WTC11 (cell line): ENCODE results near the gene PXYLP1.
A peak's percentile ranks its signal among the peaks of the same experiment; 100 is the strongest.

Source experiments
- ATF2 ChIP-seq: sonication (generic); formaldehyde crosslinking; IDR thresholded peaks from 2 replicates; pipeline ENCODE4 v1.8.1; 2022; ENCODE audit warnings: low read depth, missing genetic modification reagents, borderline replicate concordance
- NFYB ChIP-seq: sonication (generic); formaldehyde crosslinking; conservative IDR thresholded peaks from 2 replicates; pipeline ENCODE4 v1.8.0; 2022; ENCODE audit warnings: low read depth, missing genetic modification reagents
- PRDM15 ChIP-seq: sonication (generic); formaldehyde crosslinking; IDR thresholded peaks from 2 replicates; pipeline ENCODE4 v1.8.0; 2022; ENCODE audit warnings: missing genetic modification reagents
- SP1 ChIP-seq: sonication (generic); formaldehyde crosslinking; conservative IDR thresholded peaks from 2 replicates; pipeline ENCODE4 v1.8.1; 2022; ENCODE audit warnings: missing genetic modification reagents
- TCF7 ChIP-seq: sonication (generic); formaldehyde crosslinking; IDR thresholded peaks from 2 replicates; pipeline ENCODE4 v1.8.0; 2022; ENCODE audit warnings: mild to moderate bottlenecking, low read depth, missing genetic modification reagents, moderate library complexity
- TEAD1 ChIP-seq: sonication (generic); formaldehyde crosslinking; IDR thresholded peaks from 2 replicates; pipeline ENCODE4 v1.8.0; 2022; ENCODE audit warnings: mild to moderate bottlenecking, missing genetic modification reagents
- ZNF138 ChIP-seq: sonication (generic); formaldehyde crosslinking; conservative IDR thresholded peaks from 2 replicates; pipeline ENCODE4 v1.8.1; 2022; ENCODE audit warnings: mild to moderate bottlenecking, moderate library complexity, missing genetic modification reagents
- ZNF232 ChIP-seq: sonication (generic); formaldehyde crosslinking; IDR thresholded peaks from 2 replicates; pipeline ENCODE4 v1.8.0; 2022; ENCODE audit warnings: mild to moderate bottlenecking, missing genetic modification reagents
- ZNF317 ChIP-seq: sonication (generic); formaldehyde crosslinking; IDR thresholded peaks from 2 replicates; pipeline ENCODE4 v1.8.1; 2023; ENCODE audit warnings: low read depth, mild to moderate bottlenecking, moderate library complexity, missing genetic modification reagents, borderline replicate concordance
- TF ChIP-seq, protein P1 (sequence below): fragments of 200-600 bp; IDR thresholded peaks from 2 replicates; pipeline ENCODE4 v1.8.0; 2022; ENCODE audit warnings: antibody characterized with exemption
- TF ChIP-seq, protein P2 (sequence below): sonication (generic); formaldehyde crosslinking; IDR thresholded peaks from 2 replicates; pipeline ENCODE4 v1.8.1; 2023; ENCODE audit warnings: mild to moderate bottlenecking, missing genetic modification reagents, moderate library complexity
- TF ChIP-seq, protein P3 (sequence below): sonication (generic); formaldehyde crosslinking; IDR thresholded peaks from 2 replicates; pipeline ENCODE4 v1.8.0; 2022; ENCODE audit warnings: mild to moderate bottlenecking, missing genetic modification reagents
- TF ChIP-seq, protein P4 (sequence below): sonication (generic); formaldehyde crosslinking; IDR thresholded peaks from 2 replicates; pipeline ENCODE4 v1.8.0; 2022; ENCODE audit warnings: mild to moderate bottlenecking, missing genetic modification reagents

GRCh38 chr3:141223673-141224166 lies 7.9 kb upstream of the PXYLP1 start:
- TF ChIP-seq PRDM15 (CRISPR knock-in tag) (no peak), TCF7 (no peak), SP1 (CRISPR knock-in tag) (no peak), ATF2 (no peak), ZNF317 (CRISPR knock-in tag) (peak; percentile 85), ZNF138 (CRISPR knock-in tag) (no peak), ZNF232 (no peak), NFYB (CRISPR knock-in tag) (no peak), TEAD1 (CRISPR knock-in tag) (no peak)
- TF ChIP-seq, protein P1, sequence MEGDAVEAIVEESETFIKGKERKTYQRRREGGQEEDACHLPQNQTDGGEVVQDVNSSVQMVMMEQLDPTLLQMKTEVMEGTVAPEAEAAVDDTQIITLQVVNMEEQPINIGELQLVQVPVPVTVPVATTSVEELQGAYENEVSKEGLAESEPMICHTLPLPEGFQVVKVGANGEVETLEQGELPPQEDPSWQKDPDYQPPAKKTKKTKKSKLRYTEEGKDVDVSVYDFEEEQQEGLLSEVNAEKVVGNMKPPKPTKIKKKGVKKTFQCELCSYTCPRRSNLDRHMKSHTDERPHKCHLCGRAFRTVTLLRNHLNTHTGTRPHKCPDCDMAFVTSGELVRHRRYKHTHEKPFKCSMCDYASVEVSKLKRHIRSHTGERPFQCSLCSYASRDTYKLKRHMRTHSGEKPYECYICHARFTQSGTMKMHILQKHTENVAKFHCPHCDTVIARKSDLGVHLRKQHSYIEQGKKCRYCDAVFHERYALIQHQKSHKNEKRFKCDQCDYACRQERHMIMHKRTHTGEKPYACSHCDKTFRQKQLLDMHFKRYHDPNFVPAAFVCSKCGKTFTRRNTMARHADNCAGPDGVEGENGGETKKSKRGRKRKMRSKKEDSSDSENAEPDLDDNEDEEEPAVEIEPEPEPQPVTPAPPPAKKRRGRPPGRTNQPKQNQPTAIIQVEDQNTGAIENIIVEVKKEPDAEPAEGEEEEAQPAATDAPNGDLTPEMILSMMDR = no peak
- TF ChIP-seq, protein P2, sequence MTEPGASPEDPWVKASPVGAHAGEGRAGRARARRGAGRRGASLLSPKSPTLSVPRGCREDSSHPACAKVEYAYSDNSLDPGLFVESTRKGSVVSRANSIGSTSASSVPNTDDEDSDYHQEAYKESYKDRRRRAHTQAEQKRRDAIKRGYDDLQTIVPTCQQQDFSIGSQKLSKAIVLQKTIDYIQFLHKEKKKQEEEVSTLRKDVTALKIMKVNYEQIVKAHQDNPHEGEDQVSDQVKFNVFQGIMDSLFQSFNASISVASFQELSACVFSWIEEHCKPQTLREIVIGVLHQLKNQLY (CRISPR knock-in tag) = no peak
- TF ChIP-seq, protein P3, sequence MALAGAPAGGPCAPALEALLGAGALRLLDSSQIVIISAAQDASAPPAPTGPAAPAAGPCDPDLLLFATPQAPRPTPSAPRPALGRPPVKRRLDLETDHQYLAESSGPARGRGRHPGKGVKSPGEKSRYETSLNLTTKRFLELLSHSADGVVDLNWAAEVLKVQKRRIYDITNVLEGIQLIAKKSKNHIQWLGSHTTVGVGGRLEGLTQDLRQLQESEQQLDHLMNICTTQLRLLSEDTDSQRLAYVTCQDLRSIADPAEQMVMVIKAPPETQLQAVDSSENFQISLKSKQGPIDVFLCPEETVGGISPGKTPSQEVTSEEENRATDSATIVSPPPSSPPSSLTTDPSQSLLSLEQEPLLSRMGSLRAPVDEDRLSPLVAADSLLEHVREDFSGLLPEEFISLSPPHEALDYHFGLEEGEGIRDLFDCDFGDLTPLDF (CRISPR knock-in tag) = no peak
- TF ChIP-seq, protein P4, sequence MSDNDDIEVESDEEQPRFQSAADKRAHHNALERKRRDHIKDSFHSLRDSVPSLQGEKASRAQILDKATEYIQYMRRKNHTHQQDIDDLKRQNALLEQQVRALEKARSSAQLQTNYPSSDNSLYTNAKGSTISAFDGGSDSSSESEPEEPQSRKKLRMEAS (CRISPR knock-in tag) = no peak
